Kidney glomerular epithelial cell (primary cell): Measurements from ENCODE around the gene RIN3.
"Not testable (repeated sequence)": the region's sequence is repeated elsewhere in the genome, so short reads cannot be mapped to it uniquely, and the experiment has no call there.

ENCODE experiments used
- DNase-seq: peaks from one replicate; lab custom pipeline; 2025; lab: John Stamatoyannopoulos, UW

RIN3 gene

DNA sequence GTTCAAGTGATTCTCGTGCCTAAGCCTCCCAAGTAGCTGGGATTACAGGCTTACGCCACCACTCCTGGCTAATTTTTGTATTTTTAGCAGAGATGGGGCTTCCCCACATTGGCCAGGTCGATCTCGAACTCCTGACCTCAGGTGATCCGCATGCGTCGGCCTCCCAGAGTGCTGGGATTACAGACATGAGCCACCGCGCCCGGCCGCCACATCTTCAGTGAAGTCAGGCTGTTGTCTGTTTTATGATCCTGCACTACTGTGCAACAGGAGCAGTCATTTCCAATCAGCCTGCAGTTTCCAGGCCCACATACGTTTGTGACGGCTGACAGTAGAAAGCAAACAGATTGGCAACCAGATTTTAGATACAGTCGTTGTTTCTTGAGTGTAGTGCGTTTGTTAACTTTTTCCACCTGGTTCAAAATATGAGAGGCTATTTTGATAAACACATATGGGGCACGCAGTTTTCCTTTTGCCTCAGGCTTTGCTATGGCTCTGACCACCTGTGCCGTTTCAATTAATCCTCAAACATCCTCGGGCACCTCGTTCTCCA lies 160.1 kb downstream of the RIN3 start:
- no peak for DNase-seq

DNA sequence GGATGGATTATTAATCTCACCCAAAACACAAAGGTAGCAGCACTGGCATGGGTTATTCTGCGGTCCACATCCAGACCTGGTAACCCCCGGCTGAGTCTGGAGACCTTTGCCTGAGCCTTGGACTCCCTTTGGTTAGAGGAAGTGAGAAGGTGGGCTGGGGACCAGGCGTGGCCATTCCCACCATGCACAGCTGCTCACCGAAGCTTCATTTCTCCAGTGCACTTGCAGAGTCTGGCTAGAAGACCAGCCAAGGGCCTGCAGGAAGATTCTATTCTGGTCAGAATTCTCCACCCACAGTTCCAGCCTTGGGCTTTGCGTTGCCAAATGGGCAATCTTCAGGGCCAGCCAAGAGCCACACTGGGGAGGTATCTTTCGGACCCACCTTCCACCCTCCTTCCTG lies 161.8 kb downstream of the RIN3 start:
- no peak for DNase-seq

DNA sequence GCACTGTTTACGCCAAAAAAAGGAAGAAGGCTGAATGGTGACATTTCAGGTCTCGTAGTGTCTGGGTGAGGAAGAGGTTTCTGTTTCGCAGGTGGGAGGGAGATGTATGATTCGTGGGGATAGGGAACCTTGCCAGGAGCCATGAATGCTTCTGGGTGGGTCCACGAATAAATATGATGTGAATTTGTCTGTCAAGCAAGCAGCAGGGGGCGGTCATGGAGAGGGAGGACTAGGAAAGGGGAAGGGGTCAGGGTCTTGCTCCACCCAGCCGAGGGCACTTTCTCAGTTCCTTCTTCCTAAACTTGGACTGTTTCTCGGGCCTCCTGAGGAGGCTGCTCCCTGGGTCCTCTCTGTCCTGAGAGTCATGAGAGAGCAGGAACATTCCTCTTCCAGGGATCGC lies 162.4 kb downstream of the RIN3 start:
- DNase-seq, result no peak

DNA sequence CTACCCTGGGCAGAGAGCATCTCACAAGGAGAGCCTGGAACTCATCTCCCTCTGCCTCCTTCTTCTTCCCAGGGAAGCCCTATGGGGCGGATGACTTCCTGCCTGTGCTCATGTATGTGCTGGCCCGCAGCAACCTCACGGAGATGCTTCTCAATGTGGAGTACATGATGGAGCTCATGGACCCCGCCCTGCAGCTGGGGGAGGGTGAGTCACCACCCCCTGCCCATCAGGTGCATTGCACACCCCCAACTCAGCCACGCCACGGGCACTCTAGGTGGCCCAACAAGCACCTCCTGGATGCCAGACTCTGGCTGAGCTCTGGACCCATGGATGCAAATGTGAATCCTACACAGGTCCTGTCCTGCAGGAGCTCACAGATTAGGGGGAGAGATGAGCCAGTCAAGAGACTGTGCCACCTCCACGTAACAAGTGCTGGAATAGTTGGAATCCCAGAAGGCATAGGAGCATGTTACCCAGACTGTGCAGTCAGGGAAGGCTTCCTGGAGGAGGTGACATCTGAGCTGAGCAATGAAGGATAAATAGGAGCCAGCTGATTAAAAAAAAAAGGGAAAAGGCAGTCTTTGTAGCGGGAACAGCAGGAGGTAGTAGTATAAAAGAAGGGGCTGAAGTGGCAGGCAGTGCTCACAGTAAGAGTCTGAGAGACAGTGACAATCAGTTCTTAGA lies 163.0 kb downstream of the RIN3 start:
- DNase-seq, result no peak

DNA sequence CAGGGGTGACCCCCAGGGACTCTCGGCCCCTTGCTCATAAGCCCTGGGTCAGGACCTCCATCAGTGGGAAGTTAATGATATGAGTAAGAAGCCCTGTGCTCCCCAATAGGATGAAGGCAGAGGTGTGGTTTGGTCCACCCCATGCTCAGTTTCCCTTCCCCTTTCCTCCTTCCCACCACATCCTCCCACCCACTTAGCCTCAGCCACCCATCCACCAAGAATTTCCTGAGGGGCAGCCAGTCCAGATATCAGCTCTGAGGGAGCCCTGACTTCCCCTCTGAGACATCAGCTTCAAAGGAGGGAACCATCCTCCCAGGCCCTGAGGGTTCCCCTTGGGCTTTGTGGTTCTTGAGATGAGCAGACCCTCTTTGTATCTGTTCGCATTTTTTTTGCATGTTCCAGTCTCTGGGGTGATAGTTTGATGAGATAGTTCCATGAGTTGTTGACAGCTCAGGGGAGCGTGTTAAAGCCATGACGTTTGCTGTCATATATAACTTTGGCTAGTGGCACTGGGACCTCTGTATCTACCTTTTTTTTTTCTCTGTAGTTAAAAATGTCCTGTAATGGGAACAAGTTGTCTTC lies 163.6 kb downstream of the RIN3 start:
- DNase-seq, result no peak

DNA sequence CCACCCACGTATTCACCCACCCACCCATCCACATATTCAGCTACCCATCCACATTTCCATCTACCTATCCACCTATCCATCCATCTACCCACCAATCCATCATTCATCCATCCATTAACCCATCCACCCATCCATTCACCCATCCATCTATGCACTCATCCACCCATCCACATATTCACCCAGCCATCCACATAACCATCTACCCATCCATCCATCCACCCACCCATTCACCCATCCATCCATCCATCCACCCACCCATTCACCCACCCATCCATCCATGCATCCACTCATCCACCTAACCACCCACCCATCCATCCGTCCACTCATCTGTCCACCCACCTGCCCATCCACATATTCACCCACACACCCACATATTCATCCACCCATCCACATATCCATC lies 164.4 kb downstream of the RIN3 start:
- no peak for DNase-seq

DNA sequence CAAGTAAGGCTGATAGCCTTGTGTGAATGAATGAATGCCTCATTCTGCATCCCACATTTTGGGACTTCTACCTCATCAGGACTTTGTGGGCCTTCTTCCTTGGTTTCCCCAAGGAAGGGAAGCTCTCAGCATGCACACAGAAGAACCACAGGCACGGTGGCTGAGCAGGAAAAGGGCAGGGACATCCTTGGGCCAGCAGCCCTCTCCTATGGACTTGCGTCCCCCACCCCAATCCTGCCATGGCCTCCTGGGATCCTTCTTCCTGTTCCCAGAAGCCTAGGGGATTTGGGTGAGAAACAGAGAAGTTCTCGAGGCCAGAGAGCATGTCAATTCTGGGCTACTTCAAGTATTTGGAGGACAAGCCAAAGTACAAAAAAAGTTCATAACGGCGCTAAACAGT lies 165.2 kb downstream of the RIN3 start:
- DNase-seq, result no peak

DNA sequence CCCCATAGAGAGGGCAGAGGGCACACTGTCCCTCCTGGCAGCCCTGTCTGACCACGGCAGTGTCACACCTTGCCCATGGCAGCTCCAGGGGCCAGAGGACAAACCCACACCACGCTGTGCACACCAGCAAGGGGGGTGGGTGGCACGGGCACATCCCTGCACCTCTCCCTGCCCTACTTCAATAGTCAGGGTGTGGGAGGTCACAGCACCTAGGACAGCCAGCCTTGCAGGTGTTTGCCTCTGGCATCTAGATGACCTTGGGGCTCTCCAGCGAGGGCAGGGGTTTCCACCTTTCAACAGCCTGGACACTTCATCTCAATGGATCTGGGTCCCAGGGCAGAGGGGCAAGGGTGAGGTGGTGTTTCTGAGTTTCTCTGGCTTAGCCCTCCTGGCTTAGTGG lies 165.7 kb downstream of the RIN3 start:
- DNase-seq, result no peak

DNA sequence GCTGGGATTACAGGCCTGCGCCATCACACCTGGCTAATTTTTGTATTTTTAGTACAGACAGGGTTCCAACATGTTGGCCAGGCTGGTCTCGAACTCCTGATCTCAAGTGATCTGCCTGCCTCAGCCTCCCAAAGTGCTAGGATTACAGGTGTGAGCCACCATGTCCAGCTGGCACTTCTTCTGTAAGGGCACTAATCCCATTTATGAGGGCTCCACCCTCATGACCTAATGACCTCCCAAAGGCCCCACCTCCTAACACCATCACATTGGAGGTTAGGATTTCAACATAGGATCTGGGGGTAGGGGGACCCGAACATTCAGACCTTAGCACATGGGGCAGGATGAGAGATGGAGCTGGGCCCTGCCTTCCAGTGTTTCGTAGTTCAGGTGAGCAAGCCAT lies 166.7 kb downstream of the RIN3 start:
- DNase-seq, result not testable (repeated sequence)

DNA sequence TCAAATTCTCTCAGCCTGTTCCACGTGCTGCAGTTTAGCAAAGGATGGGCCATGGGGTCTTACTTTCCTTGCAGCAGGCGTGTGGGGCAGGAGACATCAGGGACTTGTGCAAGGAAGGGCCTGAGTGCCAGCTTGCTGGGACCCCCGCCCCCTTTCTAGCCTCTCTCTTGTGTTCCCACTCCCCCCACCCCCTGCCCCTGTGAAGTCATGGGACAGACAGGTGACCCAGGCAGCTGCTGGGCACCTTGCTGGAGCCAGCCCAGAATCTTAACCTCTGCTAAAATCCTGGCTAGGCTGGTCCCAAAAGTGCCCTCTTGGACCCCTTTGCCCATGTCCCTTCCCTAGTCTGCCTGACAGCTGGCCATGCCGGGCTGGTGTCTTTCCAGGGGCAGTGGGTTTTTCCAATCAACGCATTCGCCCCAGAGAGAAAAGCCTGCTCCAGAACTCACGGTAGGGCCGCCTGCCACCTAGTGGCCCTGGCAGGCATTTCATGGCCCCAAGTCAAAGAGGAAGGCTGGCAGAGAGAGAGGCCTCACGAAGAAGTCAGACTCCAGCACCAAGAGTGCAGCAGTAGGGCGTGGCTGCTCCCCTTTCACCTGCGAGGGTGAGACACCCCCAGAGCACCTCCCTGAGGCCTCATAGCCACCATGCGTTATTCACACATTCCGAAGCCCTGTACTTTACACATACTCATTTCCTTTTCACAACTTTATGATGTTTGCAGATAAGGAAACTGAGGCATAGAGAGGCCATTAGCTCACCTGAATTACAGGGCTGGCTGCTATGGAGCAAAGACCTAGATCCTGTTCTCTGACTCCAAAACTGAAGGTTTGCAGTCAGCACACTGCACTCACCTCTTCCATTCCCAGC lies 167.4 kb downstream of the RIN3 start:
- peak; percentile 38 for DNase-seq

DNA sequence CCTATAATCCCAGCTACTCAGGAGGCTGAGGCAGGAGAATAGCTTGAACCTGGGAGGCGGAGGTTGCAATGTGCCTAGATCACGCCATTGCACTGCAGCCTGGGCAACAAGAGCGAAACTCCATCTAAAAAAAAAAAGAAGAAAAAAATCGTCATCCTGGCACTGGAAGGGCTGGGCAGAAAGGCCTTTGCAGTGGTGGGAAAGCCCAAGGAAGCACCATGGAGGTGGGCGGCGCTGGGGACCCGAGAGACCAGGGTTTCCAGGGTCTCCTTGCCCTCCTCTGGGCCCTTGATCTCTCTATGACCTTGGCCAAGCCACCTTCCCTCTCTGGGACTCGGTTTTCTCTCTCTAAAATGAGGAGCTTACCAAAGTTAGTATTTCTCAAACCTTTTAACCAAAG lies 169.5 kb downstream of the RIN3 start:
- DNase-seq, result no peak

DNA sequence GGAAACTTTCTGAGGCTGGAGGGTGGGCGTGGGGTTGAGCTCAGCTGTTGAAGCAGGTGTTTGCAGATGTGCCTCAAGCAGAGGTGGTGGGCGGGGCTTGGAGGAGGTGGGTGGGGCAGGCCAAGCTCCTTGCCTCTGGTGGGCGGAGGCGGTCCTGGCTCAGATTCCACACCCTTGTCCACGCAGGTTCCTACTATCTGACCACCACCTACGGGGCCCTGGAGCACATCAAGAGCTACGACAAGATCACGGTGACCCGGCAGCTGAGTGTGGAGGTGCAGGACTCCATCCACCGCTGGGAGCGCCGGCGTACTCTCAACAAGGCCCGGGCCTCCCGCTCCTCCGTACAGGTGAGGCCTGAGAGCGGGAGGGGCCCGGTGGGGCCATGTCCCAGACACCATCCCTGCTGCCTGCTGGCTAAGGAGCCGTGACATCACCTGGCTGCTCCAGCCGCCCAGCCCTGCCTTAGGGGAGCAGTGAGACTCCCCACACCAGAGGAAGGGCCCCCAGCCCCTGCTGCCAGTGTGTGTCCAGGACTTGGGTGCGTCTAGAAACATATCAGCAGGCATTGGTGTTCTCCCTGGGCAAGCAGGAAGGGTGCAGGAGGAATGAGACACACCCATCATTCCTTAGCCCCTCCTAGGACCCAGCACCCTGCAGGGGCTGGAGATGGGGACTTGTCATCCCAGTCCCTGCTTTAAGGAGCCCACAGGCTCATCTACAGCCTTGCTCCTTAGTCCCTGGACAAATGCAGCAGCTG lies 171.4 kb downstream of the RIN3 start:
- DNase-seq, result no peak

DNA sequence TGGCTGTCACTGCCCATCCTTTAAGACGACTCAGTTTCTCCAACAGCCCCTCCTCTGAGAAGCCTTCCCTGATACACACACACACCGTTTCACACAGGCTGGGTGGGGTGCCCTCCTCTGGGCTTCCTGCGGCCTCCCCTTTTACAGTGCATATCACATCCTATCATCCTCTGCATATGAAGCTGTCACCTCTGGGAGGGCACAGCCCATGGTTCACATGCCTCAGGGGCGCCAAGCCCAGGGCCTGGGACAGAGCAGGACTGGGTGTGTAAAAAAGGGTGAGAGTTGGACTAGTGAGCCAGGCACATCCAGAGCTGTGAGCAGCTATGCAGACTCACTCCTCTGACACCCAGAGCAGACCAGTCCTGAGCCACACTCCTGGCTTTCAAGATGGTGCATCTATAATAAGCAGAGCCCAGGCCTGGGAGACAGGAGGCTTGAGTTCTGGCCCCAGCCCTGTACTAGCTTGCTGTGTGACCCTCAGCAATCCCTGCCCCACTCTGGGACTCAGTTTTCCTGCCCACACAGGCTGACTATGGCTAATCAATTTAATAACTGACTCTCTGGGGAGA lies 172.3 kb downstream of the RIN3 start:
- DNase-seq, result no peak

DNA sequence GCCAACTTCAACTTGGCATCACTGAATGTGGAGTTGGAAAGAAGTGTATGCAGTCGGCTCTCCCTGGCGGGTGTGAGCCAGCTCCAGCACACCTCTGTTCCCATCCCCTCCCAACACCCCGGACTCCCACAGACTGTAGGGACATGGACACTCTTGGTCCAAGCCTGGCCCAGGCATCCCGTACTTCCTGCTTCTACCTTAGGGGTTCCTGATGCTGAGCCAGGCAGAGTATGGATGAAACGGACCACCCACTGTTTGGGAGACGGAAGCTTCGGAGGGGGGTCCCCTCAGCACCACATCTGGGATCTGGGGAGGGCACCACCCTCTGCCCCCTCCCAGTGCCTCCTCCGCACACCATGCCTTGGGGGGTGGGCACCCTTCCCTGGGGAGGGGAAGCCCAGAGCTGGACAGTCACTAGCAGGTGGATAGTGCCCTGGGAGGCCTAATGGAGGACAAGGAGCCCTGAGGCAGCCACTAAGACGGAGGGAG lies 172.9 kb downstream of the RIN3 start:
- DNase-seq, result no peak

DNA sequence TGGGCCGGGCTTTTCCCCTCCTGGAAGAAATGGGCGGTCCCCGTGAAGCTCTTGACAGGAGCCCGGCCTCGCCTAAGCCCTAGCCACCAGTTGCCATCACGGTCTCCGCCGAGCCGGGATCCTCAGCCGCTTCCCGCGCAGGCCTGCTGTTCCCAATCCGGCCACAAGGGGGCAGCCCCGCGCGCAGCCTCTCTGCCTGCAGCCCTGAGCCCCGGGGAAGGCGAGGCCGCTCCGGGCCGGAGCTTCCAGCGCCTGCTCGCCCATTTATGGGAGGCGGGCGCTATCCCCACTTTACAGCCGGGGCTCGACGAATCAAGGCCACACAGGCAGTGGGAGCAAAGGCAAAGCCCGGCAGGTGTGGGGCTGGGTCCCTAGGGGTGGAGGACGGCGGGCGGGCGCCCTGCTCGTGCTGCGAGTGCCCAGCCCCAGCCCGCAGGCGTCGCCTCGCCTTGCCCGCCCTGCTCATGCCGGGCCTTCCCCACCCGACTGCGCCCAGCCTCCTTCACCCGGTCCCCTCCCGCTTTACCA lies 173.4 kb downstream of the RIN3 start:
- peak; percentile 57 for DNase-seq

DNA sequence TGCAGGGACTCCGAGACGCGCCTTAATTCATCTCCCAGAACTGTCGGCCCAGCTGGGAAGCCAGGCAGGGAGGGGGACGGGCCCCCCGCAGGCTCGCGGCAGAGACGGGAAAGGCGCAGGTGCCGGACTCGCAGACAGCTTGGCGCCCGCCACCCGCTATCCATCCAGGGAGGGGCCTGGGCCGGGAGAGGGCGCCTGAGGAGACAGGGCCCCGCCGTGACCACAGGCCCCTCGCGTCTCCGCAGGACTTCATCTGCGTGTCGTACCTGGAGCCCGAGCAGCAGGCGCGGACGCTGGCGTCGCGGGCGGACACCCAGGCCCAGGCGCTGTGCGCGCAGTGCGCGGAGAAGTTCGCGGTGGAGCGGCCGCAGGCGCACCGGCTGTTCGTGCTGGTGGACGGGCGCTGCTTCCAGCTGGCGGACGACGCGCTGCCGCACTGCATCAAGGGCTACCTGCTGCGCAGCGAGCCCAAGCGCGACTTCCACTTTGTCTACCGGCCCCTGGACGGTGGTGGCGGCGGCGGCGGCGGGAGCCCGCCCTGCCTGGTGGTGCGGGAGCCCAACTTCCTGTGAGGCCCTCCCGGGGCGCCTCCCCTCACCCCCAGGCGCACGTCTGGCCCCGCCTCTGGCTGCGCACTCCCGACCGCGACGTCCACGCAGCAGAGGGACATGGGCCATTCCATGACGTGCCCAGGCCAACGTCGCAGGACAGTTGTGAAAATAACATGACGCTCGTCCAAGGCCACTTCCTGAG lies 174.3 kb downstream of the RIN3 start:
- no peak for DNase-seq

DNA sequence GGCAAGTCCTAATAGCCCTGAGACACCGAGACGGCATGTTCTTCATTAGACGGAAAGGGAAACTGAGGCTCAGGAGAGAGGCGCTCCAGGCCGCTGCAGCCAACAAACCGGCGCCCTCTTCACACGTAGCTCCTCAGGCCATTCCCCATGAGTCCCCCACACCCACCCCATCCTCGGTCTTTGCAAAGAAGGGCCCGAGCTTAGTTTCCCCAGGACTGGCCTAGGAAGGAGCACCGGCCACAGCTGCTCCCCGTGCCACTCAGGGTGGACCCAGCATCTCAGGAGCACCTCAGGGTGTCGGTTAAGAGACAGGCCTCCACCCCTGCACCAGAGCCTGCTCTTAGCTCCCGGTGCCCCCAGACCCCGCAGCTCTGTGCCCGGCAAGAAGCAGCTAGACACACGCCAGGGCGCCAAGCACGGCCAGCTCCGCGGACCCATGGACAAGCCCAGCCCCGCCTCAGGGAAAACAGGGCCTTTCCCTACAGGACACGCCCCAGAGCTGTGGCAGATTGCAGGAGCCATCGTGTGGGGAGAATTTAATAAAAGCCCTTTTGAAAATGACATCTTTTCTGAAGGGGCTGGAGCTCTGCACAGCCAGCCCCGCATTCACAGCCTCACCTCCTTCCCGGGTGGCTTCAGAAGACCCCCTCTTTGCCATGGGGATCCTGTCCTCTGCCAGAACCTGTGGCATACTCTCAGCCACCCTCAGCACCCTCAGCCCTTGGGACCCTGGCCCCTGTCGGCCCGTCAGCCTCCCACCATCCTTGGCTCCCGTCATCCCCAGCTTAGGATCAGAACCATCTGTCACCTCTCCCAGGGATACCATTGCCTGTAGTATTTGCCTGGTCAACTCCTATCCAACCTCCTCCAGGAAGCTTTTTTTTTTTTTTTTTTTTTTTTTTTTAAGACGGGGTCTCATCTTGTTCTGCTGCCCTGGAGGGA lies 175.1 kb downstream of the RIN3 start:
- DNase-seq, result no peak

DNA sequence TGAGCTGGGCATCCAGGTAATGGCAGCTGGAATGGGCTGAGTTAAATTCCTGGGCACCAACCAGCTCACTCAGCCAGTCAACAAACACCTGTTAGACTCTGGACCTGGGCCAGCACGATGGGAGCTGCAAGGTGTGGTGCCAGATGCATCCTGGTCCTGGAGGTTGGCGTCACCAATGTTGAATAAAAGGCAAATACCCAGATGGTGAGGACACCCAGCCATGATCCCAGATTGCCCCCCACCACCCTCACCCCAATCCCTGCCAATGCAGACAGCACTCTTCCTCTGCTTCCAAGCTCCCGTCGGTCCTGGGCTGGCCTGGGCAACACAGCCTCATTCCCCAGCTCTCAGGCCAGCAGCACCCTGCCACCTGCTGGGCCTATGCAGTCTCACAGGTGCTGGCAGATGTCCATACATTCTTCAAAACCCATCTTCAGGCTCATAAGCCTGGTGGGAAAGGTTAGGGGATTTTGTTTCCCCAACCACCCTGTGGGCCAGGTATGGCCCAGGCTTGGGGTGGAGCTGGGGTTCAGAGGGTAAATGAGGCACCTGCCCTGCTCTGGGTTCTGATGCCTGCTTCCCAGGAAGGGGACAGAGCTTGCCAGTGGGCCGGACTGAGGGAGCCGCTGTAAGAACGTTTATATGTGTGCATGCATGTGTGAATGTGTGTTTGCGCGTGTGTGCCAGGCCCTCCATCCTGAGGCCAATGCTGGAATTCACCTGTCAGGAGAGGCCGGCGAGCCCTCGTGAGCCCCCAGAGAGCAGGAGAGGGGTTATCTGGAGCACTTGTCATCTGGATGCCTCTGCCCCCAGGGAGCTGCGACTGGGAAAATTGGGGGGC lies 176.8 kb downstream of the RIN3 start:
- peak; percentile 42 for DNase-seq

DNA sequence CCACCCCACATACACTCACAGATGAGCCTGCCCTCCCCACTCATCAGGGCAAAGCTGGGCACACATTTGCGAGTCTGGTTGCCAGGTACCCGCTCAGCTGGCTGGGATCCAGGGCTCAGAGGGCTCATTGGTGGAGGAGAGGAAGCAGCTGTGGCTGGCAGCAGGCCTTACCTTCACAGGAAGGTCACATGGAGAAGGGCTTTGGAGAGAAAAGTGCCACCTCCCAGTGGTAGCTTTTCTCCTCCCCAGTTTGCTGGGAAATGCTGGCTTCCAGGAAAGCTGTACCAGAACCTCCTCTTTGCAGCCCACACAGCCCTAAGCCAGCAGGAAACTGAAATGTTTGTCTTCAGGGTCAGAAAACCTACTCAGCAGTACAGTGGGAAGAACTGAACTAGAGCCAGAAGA lies 179.2 kb downstream of the RIN3 start:
- DNase-seq, result peak; percentile 23
